Activated CD4-positive, alpha-beta T cell treated with anti-CD3 and anti-CD28 coated beads for 1 hour (primary cell): ENCODE measurements around the gene XPNPEP2.

Experiments used
- DNase-seq: peaks from one replicate; pipeline ENCODE4 v3.0.0-alpha.2; 2020

Gene XPNPEP2

DNA sequence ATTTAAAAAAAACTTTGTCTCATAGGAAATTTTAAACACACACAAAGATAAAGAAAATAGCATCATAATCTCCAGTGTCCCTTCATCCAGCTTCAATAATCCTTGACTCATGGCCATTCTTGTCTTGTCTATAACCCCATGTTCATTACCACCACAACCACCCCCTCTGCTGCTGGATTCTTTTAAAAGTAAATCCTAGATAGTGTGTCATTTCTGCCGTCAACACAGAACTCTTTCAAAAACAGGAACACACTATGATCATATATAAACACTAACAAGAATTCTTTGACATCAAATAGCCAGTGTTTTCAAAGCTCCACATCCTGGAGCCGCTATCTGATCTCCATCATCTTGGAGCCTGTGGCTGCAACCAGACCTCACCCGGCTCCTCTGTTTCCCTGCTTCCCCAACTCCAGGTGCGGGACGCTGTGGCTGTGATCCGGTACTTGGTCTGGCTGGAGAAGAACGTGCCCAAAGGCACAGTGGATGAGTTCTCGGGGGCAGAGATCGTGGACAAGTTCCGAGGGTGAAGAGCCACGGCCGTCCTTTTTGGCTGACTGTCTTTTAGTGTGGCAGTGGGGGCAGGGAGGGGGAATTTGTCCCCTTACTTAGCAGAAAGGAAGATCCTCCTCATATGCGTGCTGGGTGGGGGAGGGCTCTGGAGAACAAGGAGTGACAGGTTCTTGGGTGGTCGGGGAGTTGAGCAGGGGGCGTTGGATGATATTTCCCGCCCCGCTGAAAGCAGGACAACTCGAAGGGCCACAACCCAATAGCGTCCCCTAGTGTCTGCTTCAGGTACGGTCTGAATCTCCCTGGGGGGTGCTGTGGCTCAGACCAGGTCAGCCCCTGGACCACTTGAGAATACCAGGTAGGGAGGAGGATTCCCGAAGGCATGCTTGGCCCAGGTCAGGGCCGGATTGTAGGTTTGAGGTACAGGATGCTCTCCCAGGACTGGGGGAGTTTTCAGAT is 15.6 kb downstream of the XPNPEP2 start:
- DNase-seq, result no peak

DNA sequence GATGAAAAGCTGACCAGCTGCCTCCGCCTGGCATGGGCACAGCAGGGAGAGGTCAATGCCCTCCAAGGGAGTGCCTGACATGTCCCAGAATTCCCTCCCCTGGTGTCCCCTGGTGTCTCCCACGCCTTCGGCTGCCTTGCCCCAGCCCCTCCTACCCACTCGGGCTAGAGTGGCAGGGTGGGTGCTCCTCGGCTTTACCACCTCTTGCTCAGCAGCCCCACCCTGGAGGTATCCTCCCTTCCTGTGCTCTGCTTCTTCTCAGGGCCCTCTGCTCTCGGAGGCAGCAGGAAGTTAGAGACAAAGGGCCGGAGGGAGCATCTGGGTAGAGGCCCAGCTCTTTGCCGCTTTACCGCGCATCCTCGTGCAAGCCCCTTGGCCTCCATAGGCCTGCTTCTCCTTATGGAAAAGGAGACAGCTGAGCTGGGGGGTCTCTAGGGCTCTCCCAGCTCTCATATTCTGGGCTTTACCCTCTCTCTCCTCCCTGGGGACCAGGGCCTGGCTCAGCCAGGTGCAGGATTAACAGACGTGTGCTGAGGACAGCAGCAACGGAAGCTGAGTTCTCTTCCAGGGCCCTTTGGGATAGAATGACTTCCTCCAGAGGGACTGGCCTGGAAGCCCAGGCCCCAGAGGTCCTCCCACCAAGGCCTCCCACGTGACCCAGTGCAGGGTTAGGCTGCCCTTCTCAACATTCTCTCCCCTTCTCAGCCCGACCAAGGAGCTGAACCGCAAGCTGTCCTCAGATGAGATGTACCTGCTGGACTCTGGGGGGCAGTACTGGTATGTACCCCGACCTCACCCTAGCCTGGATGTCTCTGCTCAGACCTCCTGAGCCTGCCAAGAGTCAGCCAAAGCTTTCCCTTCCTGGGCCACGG is 17.2 kb downstream of the XPNPEP2 start:
- DNase-seq, result no peak

DNA sequence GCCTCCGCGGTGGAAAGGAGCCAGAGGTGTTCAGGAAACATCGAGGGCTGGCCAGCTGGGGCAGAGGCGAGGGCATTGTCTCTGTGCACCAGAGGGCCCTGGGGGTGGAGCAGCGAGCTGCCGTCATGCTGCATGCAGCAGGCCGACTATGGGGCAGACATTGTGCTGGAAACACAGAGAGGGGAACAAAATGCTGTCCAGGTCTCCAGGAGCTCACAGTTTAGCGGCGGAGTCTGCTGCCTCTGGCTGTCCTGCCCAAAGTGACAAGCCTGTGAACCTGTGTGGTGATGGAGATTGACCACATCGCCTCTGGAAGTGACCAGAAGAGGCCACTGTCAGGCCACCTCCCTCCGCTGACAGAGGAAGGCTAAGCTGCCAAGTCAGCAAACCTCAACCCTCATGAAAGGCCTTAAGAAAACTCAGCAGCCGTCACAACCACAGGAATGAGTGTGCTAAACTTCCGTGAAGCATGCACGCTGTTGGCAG is 20.8 kb downstream of the XPNPEP2 start:
- no peak for DNase-seq

DNA sequence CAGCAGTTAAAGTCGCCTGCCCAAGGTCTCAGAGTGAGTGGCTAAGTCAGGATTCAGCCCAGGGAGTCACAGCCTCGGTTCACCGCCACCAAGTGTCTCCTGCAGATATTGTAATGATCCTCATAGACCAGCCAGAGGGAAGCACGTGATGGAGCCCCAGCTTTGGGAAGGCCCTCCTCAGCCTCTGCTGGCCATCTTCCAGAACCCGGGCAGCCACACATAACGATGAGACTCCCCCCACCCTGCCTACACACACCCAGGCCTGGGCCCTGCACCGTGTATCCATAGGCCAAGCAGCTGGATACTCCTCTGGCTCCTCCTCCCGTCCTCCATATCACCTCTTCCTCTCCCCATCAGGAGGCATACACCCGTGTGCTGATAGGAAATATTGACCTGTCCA is 21.4 kb downstream of the XPNPEP2 start:
- no peak for DNase-seq

DNA sequence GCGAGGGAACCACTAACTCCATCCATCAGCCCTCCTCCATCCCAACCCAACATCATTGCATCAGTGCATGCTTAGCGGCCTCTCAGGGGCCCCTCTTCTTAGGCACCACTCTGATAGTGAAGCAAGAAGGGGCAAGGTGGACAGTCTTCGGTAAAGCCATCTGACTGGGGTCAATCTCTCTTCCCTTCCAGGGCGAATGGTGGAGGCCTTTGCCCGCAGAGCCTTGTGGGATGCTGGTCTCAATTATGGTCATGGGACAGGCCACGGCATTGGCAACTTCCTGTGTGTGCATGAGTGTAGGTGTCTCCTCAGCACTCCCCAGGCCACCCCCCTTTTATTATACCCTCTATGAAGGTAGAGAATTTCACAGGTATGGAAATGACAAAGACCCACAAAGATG is 22.2 kb downstream of the XPNPEP2 start:
- no peak for DNase-seq

DNA sequence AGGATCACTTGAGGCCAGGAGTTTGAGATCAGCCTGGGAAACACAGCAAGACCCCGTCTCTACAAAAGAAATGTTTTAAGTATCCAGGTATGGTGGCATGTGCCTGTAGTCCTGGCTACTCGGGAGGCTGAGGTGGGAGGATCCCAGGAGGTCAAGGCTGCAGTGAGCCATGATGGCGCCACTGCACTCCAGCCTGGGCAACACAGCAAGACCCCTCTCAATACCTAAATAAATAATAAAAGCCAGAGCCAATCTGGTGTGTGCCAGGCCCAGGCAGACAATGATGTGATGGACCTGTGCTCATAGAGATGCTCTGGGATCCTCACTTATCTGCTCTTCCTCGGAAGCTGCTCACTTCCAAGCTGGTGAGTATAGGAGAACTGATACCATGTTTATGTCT is 22.8 kb downstream of the XPNPEP2 start:
- no peak for DNase-seq

DNA sequence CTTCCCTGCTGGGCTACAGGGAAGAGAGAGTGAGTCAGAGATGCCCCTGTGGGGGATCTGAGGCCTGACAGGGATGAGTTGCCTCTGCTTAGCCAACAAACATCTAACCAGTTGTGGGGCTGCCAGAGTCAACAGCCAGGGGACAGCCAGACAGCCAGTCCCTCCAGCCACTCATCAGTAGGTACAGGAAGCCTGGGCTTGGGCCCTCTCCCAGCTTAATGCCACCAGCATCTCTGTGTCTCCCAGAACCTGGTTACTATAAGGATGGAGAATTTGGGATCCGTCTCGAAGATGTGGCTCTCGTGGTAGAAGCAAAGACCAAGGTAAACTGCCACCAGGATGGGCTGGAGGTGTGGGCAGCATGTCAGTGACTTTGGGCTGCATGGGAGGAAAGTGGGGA is 23.7 kb downstream of the XPNPEP2 start:
- DNase-seq, result no peak

DNA sequence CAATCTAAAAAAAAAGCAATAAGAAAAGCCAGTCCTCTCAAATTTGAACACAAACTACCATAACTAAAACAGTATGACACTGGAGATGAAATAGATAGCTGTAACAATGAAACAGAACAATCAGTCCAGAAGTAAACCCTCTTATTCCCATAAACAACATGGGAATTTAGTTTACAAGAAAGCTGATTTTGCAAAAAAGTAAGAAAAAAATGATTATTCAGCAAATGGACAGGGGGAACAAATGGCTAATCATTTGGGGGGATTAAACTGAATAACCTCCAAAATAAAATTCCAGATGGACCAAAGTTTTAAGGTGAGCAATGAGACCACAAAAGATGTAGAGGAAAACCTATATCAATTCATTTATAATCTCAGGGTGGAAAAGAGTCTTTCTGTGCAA is 24.9 kb downstream of the XPNPEP2 start:
- no peak for DNase-seq

DNA sequence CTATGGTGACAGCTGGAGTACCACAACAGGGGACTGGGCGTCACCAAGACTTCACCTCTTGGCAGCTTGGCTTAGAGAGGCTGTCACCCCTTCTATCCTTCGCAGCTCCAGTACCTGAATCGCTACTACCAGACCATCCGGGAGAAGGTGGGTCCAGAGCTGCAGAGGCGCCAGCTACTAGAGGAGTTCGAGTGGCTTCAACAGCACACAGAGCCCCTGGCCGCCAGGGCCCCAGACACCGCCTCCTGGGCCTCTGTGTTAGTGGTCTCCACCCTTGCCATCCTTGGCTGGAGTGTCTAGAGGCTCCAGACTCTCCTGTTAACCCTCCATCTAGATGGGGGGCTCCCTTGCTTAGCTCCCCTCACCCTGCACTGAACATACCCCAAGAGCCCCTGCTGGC is 29.4 kb downstream of the XPNPEP2 start:
- DNase-seq, result no peak

DNA sequence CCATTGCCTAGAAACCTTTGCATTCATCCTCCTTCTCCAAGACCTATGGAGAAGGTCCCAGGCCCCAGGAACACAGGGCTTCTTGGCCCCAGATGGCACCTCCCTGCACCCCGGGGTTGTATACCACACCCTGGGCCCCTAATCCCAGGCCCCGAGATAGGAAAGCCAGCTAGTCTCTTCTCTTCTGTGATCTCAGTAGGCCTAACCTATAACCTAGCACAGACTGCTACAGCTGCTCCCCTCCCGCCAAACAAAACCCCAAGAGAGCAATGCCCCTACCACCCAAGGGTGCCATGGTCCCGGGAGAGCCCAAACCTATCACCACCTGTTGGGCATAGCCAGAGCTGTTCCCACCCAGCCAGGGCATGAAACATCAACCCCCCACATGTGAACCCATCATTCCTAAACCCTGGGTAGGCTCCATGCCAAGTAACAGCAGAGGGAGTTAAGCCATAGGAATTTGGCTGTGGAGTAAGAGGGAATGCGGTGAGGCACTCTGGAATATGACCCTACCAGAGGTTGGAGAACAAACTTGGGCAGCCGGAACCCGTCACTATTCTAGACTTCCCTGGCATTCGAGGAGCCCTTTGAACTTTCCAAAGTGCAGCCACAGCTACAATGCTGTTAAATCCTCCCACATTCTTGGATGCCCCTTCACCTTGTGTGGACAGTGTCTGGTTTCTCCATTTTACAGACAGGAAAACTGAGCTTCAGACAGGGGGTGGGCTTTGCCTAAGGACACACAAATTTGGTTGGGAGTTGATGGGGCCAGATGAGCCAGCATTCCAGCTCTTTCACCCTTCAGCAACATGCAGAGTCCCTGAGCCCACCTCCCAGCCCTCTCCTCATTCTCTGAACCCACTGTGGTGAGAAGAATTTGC is 30.0 kb downstream of the XPNPEP2 start:
- no peak for DNase-seq

DNA sequence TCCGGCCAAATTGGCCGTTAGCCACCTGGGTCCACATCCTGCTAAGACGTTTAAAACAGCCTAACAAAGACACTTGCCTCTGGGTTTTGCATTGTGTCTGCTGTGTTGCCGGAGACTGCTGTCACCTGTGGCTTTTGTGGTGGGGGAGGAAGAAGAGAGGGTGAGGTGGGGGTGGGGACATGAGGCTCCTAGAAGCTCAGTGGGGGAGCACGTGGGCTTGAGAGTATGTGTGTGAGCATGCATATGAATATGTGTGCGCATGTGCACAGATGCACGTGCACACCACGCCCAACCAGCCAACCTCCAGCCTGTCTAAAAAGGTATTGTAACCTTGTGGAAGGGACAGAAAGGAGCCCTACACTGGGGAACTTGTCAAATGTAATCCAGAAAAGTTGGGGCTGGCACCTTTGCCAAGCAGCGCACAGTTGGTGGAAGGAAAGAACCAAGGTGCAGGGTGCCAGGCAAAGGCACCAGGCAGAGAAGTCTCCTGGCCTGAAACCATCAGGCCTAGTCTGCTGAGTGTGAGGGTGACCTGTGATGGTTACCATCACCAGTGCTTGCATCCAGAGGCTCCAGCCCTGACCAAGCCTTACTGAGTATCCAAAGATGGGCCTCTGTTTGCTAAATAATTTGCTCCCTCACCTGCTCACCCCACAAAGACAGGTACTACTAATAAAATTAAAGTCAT is 30.8 kb downstream of the XPNPEP2 start:
- peak; percentile 56 for DNase-seq

DNA sequence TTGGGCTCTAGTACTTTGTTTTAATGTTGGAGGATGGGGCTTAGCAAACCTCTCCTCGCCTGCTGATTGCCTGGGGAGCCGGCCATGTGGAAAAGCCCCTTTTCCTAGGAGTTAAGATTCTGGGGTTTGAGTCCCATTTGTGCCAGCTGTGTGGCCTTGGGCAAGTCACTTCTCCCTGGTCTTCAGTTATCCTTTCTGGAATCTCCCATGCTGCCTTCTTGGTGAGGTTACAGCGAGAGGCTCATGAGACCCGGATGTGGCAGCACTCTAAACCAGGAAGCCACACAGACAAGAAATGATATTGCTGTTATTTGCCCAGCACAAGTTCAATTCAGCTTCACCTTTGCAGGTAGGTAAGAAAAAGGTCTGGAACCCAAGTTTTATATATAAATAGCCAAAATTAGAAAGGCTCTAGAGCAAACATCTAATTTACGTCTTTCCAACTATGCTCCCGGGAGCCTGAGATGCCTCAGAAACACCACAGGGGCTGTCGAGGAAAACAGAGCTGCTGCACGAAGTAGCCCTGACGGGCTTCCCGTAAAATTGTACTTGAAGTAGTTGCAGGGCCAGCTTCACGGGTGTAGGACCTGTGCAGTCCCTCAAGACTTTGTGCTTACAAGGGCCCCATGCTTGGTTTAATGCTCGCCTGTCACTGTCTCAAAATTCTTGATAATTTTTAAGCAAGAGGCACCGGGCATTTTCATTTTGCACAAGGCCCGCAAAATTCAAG is 32.7 kb downstream of the XPNPEP2 start:
- no peak for DNase-seq

DNA sequence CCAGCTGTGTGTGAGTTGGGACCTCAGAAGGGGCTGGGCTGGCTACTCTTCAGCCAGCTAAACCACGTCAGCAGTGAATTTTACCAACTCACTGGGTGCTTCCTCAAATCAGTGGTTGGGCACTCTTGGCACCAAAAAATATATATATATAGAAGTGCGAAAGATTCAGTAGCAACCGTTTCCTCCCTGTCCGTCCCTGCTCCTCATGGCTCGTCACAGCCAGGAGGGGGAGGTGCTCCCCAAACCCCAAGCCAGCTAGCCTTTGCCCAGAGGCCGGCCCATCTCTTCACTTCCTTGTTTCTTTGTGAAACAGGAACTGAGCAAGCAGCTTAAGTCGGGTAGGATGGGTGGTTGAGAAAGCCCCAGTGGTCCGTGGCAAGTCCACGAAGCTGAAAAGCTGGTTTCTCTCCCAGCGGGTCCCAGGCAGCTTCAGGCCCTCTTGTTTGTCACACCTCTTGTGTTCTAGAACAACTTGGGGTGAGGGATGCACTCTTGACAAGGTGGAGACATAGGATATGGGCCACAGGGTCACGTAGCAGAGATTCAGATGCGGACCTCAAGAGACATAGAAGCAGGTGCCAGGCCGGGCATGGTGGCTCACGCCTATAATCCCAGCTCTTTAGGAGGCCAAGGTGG is 34.1 kb downstream of the XPNPEP2 start:
- DNase-seq, result no peak

DNA sequence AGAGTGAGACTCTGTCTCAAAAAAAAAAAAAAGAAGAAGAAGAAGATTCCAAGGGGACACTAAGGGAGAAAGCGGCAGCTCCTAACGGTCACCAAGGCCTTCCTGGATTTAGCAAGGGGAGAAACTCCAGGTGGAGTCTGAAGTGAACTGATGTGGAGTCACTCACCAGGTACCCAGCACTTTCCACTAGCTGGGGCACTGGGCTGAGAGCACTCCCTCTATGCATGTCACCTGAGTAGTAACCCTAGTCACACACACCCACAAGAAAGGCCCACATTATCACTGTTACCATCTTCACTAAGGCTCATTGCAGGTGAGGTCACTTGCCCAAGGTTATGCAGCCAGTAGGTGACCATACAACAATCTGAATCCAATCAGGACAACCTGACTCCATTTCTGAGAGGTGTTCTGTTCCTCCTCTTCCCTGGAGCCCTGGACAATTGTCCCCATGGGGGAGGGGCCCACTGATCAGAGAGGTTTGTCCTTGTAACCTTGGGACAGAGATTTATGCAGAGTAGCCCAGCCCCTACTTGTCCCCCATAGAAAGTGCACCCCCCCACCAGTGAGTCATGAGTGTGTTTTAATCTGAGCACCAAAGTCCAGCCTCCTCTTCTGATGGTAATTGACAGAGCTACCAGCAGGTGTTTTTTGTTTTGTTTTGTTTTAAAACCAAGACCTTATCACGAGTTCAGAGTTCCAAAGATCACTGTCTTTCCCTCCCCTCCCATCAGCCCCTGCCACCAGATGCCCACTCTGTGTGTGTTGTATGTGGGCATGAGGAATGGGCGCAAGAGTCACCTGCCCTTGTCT is 35.1 kb downstream of the XPNPEP2 start:
- no peak for DNase-seq

DNA sequence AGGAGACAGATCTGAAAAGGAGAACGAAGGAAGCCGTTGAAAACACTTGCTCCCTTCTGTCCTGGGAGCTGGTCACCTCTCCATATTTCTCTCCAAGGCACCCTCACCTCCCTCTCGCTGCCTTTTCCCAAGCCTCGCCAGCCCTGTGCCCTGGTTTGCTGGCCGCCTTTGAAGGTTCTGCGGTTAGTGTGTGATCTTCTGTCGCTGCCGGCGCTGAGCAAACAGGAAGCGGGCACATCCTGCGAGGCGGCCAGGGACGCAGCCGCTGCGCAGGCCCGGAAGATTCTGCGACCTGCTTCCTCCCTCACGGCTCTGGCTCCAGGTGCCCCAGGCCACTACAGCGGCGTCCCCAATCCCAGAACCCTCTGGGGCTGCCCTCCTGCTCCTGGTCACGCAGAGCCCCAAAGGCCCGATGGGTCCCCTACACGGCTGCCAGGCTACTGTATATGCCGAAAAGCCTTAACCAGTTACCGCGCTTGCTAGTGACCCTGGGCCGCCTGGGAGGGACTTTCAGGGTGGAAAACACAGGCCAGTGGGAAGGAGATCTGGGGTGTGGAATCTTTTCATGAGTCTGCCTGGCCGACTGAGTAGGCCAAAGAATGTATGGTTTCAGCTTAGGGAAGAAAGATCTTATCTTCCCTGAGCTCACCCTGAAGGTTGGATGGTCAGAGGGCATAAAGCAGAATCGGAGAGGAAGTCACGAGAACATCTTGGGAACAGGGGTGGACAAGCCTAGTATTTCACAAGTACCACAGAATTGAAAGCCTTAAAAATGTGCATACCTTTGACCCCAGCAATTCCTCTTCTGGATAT is 38.6 kb downstream of the XPNPEP2 start:
- peak; percentile 54 for DNase-seq

DNA sequence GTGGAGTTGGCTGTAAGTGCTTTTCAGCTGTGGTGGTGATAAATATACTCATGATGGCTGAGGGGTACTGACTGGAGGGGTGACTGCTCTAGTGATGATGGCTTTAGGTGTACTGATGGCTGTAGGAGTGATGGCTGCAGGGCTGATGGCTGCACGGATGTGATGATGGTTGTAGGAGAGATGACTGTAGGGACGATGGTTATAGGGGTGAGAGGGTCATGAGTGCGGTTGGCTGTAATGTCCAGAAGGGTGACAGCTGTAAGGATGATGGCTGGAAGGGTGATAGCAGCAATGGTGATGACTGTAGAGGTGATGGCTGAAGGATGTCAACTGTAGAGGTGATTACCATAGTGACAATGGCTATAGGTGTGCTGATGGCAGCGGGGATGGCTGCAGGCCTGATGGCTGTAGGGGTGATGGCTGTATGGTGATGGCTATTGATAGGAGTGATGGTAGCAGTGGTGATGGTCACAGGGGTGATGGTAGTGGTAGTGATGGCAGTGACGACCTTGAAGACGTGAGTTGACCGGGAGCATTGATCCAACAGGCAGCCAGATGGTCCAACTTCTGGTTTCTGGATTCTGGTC is 40.4 kb downstream of the XPNPEP2 start:
- DNase-seq, result no peak

DNA sequence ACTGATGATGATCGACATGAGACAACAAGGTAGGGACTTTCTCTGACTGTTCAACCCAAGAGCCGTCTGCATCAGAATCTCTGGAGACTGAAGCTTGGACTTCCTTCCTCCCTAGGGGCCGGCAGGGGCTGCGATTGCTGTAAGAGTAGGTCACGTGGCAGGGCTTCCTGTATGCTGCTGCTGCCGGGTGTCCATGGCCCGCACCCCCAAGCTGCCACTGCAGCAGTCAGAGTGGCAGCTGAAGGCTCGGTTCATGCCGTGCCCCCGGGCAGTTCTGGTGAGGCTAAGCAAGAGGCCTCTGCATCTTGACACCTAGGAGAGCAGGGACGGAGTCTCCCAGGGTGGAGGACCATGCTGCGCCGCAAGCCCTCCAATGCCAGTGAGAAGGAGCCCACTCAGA is 41.0 kb downstream of the XPNPEP2 start, which contains the start of gene SASH3:
Gene SASH3 (plus strand): TSS at position 203 of the 400 bp plus-strand sequence. CDS start 149 bp downstream, at position 352.
- DNase-seq, result peak; percentile 31

DNA sequence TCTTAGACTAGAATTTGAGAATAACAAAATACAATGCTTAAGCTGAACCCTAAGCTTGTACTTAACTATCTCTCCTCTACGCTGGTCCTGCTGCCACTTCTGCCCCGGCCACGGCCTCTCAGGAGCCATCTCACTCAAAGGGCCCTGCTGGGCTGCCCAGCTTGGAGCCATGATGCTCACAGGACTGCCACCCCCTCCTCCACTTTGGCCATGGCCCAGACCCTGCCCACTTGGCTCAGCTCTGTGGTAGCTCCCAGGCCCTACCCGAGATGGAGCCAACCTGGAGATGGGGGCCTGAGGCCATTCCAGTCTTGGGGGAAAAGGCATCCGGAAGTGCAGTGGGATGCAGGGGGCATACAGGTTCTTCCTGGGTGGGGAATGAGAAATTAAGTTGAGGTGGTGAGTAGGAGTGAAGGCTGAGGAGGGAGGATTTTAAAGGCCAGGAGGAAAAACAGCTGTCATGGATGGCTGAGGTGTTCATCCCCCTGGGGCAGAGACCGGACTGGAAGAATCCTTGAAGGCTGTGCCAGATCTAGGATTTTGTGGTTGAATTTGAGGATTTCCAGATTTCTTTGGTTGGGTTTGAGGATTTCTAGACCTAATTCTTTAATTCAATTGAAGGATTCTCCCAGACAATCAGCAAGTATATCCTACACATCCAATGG is 41.8 kb downstream of the XPNPEP2 start:
- no peak for DNase-seq
